Jurkat, Clone E6-1 (cell line): ENCODE results near the gene GDF2.

ENCODE experiments used
- DNase-seq: peaks from one replicate; pipeline ENCODE4 v3.0.0-alpha.2; 2011; ENCODE audit warnings: low read depth, low spot score
- H3K4me3 ChIP-seq: 2 replicates; pipeline ENCODE4 v1.5.1; 2011; ENCODE audit warnings: mild to moderate bottlenecking, low read length, control low read depth, moderate library complexity

Gene GDF2

GRCh38 chr10:47360419-47361040, 38.3 kb downstream of the GDF2 start:
- no peak overlapping the region for H3K4me3 ChIP-seq
- peak; percentile 19 for DNase-seq

GRCh38 chr10:47361293-47361692, 39.0 kb downstream of the GDF2 start:
- no peak for DNase-seq
- H3K4me3 ChIP-seq, result no peak overlapping the region

- DNase-seq, result no peak
- no peak overlapping the region for H3K4me3 ChIP-seq
These were observed 39.9 kb downstream of the GDF2 start for GRCh38 chr10:47362199-47362598.

GRCh38 chr10:47363781-47364180, 41.5 kb downstream of the GDF2 start:
- no peak overlapping the region for H3K4me3 ChIP-seq
- DNase-seq, result no peak

GRCh38 chr10:47364366-47364765, 42.1 kb downstream of the GDF2 start:
- DNase-seq, result no peak
- H3K4me3 ChIP-seq, result no peak overlapping the region

- DNase-seq, result no peak
- no peak overlapping the region for H3K4me3 ChIP-seq
These were observed 42.7 kb downstream of the GDF2 start for GRCh38 chr10:47364911-47365310.

- no peak for DNase-seq
- no peak overlapping the region for H3K4me3 ChIP-seq
These were observed 43.4 kb downstream of the GDF2 start for GRCh38 chr10:47365431-47366180.

GRCh38 chr10:47366181-47366631, 44.0 kb downstream of the GDF2 start:
- no peak for DNase-seq
- no peak overlapping the region for H3K4me3 ChIP-seq

GRCh38 chr10:47366731-47367460, 44.6 kb downstream of the GDF2 start:
- H3K4me3 ChIP-seq, result no peak overlapping the region

GRCh38 chr10:47367646-47368045, 45.4 kb downstream of the GDF2 start:
- no peak for DNase-seq
- H3K4me3 ChIP-seq, result no peak overlapping the region

More at GRCh38 chr10:47366731-47367460, 44.6 kb downstream of the GDF2 start:
- no peak for DNase-seq

- no peak for DNase-seq
- H3K4me3 ChIP-seq, result no peak overlapping the region
These were observed 46.4 kb downstream of the GDF2 start for GRCh38 chr10:47368431-47369180.

GRCh38 chr10:47369251-47369894, 47.1 kb downstream of the GDF2 start:
- H3K4me3 ChIP-seq, result no peak overlapping the region
- DNase-seq, result no peak

GRCh38 chr10:47370015-47370767, 47.9 kb downstream of the GDF2 start:
- H3K4me3 ChIP-seq, result no peak overlapping the region

GRCh38 chr10:47370878-47371277, 48.6 kb downstream of the GDF2 start:
- no peak overlapping the region for H3K4me3 ChIP-seq
- DNase-seq, result no peak

More at GRCh38 chr10:47370015-47370767, 47.9 kb downstream of the GDF2 start:
- no peak for DNase-seq

- H3K4me3 ChIP-seq, result no peak overlapping the region
These were observed 49.6 kb downstream of the GDF2 start for GRCh38 chr10:47371629-47372485.

GRCh38 chr10:47372726-47373125, 50.5 kb downstream of the GDF2 start:
- H3K4me3 ChIP-seq, result no peak overlapping the region
- no peak for DNase-seq

More at GRCh38 chr10:47371629-47372485, 49.6 kb downstream of the GDF2 start:
- no peak for DNase-seq
